ENCODE measurements around the gene WDR37. TPM values are rescaled to one million over a fixed set of nuclear protein-coding genes. Genes with fewer than 3 reads are reported as not detected.

WDR37 gene
- total RNA-seq, 1 donor from 2014 or later, result 17.1 TPM

Other genes with a start within 250 kb of the WDR37 start
- 74.7 TPM for gene LARP4B, start 124.7 kb upstream of the WDR37 start, total RNA-seq
- gene GTPBP4, start 68.0 kb upstream of the WDR37 start, total RNA-seq, result 59.9 TPM
- not detected for gene IDI2, start 30.5 kb upstream of the WDR37 start, total RNA-seq
- 32.3 TPM for gene IDI1, start 7.3 kb upstream of the WDR37 start, total RNA-seq